Naive thymus-derived CD4-positive, alpha-beta T cell (primary cell): ENCODE measurements around the gene MAD2L1. TPM values are rescaled to one million over a fixed set of nuclear protein-coding genes. Genes with fewer than 3 reads are reported as not detected.
A peak's percentile ranks its signal among the peaks of the same experiment; 100 is the strongest.

ENCODE experiments used
- ATAC-seq: fragments of 150-1000 bp; cut with Tn5 transposase; 2 replicates; pipeline ENCODE4 v1.10.0; 2021; ENCODE audit warnings: mild to moderate bottlenecking, moderate library complexity
- CTCF ChIA-PET: fragments of 350-600 bp; sonication (Branson Sonifier 250); formaldehyde crosslinking; loops from one replicate; lab custom pipeline; 2021; ENCODE audit warnings: antibody characterized with exemption; lab: Charles Lee
- POLR2A ChIA-PET: fragments of 350-600 bp; sonication (Branson Sonifier 250); formaldehyde crosslinking; loops from one replicate; lab custom pipeline; 2021; ENCODE audit warnings: antibody characterized with exemption, inconsistent platforms; lab: Charles Lee
- DNase-seq, 9 donors: peaks; one replicate each; pipeline versions ENCODE4 v3.0.0 to v3.0.0-alpha.2; 2020 to 2022; ENCODE audit warnings: mixed read lengths in 1 of 9
- H3K27ac ChIP-seq: one replicate; pipeline ENCODE4 v1.7.0; 2013; ENCODE audit warnings: mild to moderate bottlenecking, low read depth, low read length, moderate library complexity
- H3K27me3 ChIP-seq, 2 donors: one replicate each; pipeline ENCODE4 v1.7.0; 2013; ENCODE audit warnings: low read length in 2 of 2, mild to moderate bottlenecking in 2 of 2, moderate library complexity in 2 of 2; ENCODE audit not compliant: control insufficient read depth in 2 of 2, insufficient read depth in 2 of 2
- H3K36me3 ChIP-seq, 3 experiments: 1 replicate in 2 of 3; 2 replicates in 1 of 3; pipeline ENCODE4 v1.7.0; 2013; ENCODE audit warnings: low read length in 3 of 3, mild to moderate bottlenecking in 3 of 3, moderate library complexity in 1 of 3; ENCODE audit not compliant: insufficient read depth in 3 of 3, control insufficient read depth in 2 of 3
- H3K4me1 ChIP-seq, 2 donors: one replicate each; pipeline ENCODE4 v1.7.0; 2013; ENCODE audit warnings: low read length in 2 of 2, mild to moderate bottlenecking in 2 of 2, moderate library complexity in 1 of 2; ENCODE audit not compliant: control insufficient read depth in 2 of 2, insufficient read depth in 2 of 2
- H3K4me3 ChIP-seq: 2 replicates; pipeline ENCODE4 v1.7.0; 2013; ENCODE audit warnings: mild to moderate bottlenecking, low read length
- H3K9me3 ChIP-seq, 3 experiments: 1 replicate in 2 of 3; 2 replicates in 1 of 3; pipeline ENCODE4 v1.7.0; 2013; ENCODE audit warnings: low read length in 3 of 3; ENCODE audit not compliant: control insufficient read depth in 2 of 3
- H3K27ac Mint-ChIP-seq, 9 donors: one replicate each; pipeline ENCODE4 v1.8.0; 2020 to 2022; ENCODE audit warnings: mixed read lengths in 9 of 9, mild to moderate bottlenecking in 8 of 9, moderate library complexity in 5 of 9, inconsistent platforms in 2 of 9
- H3K27me3 Mint-ChIP-seq, 5 donors: one replicate each; pipeline ENCODE4 v1.8.0; 2021 to 2022; ENCODE audit warnings: mixed read lengths in 5 of 5, mild to moderate bottlenecking in 1 of 5
- H3K36me3 Mint-ChIP-seq, 5 donors: one replicate each; pipeline ENCODE4 v1.8.0; 2020 to 2022; ENCODE audit warnings: mixed read lengths in 5 of 5, mild to moderate bottlenecking in 3 of 5, inconsistent platforms in 1 of 5
- H3K4me1 Mint-ChIP-seq, 7 donors: one replicate each; pipeline ENCODE4 v1.8.0; 2020 to 2022; ENCODE audit warnings: mixed read lengths in 7 of 7, mild to moderate bottlenecking in 3 of 7, inconsistent platforms in 1 of 7
- H3K4me3 Mint-ChIP-seq, 10 donors: one replicate each; pipeline ENCODE4 v1.8.0; 2020 to 2022; ENCODE audit warnings: mild to moderate bottlenecking in 10 of 10, mixed read lengths in 10 of 10, moderate library complexity in 6 of 10, inconsistent platforms in 2 of 10
- H3K9me3 Mint-ChIP-seq, 11 donors: one replicate each; pipeline ENCODE4 v1.8.0; 2020 to 2022; ENCODE audit warnings: mixed read lengths in 11 of 11, mild to moderate bottlenecking in 4 of 11, inconsistent platforms in 1 of 11, moderate library complexity in 1 of 11
- intact Hi-C, 2 donors: fragments of 100-400 bp; cut with micrococcal nuclease; formaldehyde crosslinking; loops; one replicate each; pipeline ENCODE4 v1.15.1; 2023
- polyA plus RNA-seq, 2 donors: library from polyadenylated mRNA; unstranded; fragments of 300-500 nt; fragmentation: Illumina TruSeq; gene quantifications; one replicate each; pipeline ENCODE4 v1.2.3, GENCODE V29; 2021
- total RNA-seq, 6 experiments: library from RNA in 5 of 6; stranded (reverse) in 5 of 6; gene quantifications; 1 replicate in 5 of 6; 2 replicates in 1 of 6; pipeline ENCODE4 v1.2.3 and lab custom pipeline; 2021 to 2026

MAD2L1 gene
- total and polyA plus RNA-seq, 7 experiments from 2014 or later, result 5.1 to 44.0 (median 7.6) TPM

- no peak for DNase-seq
- Mint-ChIP-seq H3K9me3 (no peaks in the 10 kb centered on the region), H3K36me3 (peaks cover 0 to 3% (median 0%) of the 10 kb centered on the region in 5 donors), H3K27ac (no peak overlapping the region), H3K4me1 (no peaks in the 10 kb centered on the region), H3K4me3 (no peak overlapping the region), H3K27me3 (peaks cover 22 to 36% (median 24%) of the 10 kb centered on the region in 5 donors)
- no peak for ATAC-seq
- Histone ChIP-seq H3K4me3 (no peak overlapping the region), H3K27me3 (peaks cover 0 to 6% of the 10 kb centered on the region in 2 donors), H3K9me3 (no peaks in the 10 kb centered on the region), H3K4me1 (no peaks in the 10 kb centered on the region), H3K27ac (no peak overlapping the region), H3K36me3 (no peaks in the 10 kb centered on the region)
- intact Hi-C loops, result no loop called here
- POLR2A ChIA-PET, result no interaction called here
- CTCF ChIA-PET, result interaction anchor here (0.6 kb wide), 1 partner anchor 11 kb away, joined by 3 read pairs; no protein-coding TSS in a partner anchor
Measured at GRCh38 chr4:120037411-120037810, 29.2 kb downstream of the MAD2L1 start.

- intact Hi-C loops, result no loop called here
- Histone ChIP-seq H3K9me3 (no peaks in the 10 kb centered on the region), H3K36me3 (no peaks in the 10 kb centered on the region), H3K4me1 (no peaks in the 10 kb centered on the region), H3K27me3 (peaks cover 0 to 6% of the 10 kb centered on the region in 2 donors), H3K27ac (no peak overlapping the region), H3K4me3 (no peak overlapping the region)
- DNase-seq (no peak), ATAC-seq (no peak)
- H3K27ac Mint-ChIP-seq, result peak overlapping the region in 1 of 9 donors; percentile 6
- H3K36me3 Mint-ChIP-seq, result peaks cover 0 to 3% (median 0%) of the 10 kb centered on the region in 5 donors
- ChIA-PET POLR2A (no interaction called here), CTCF (interaction anchor here (1.4 kb wide), 1 partner anchor 14 kb away, joined by 3 read pairs; no protein-coding TSS in a partner anchor)
- H3K4me3 Mint-ChIP-seq, result no peak overlapping the region
- no peaks in the 10 kb centered on the region for H3K4me1 Mint-ChIP-seq
- H3K9me3 Mint-ChIP-seq, result no peaks in the 10 kb centered on the region
- peaks cover 24 to 39% (median 31%) of the 10 kb centered on the region in 5 donors for H3K27me3 Mint-ChIP-seq
Measured at GRCh38 chr4:120034913-120035312, 31.7 kb downstream of the MAD2L1 start.

GRCh38 chr4:120026853-120027252 lies 39.8 kb downstream of the MAD2L1 start:
- no peaks in the 10 kb centered on the region for H3K9me3 Mint-ChIP-seq
- Histone ChIP-seq H3K4me1 (no peaks in the 10 kb centered on the region), H3K4me3 (no peak overlapping the region), H3K9me3 (no peaks in the 10 kb centered on the region), H3K27me3 (no peaks in the 10 kb centered on the region), H3K36me3 (no peaks in the 10 kb centered on the region), H3K27ac (no peak overlapping the region)
- H3K27ac Mint-ChIP-seq, result no peak overlapping the region
- peaks cover 6 to 25% (median 14%) of the 10 kb centered on the region in 5 donors for H3K27me3 Mint-ChIP-seq
- ATAC-seq (no peak), DNase-seq (no peak)
- ChIA-PET CTCF (no interaction called here), POLR2A (no interaction called here)
- H3K4me1 Mint-ChIP-seq, result no peaks in the 10 kb centered on the region
- no peaks in the 10 kb centered on the region for H3K36me3 Mint-ChIP-seq
- intact Hi-C loops, result no loop called here
- H3K4me3 Mint-ChIP-seq, result no peak overlapping the region

- Histone ChIP-seq H3K27me3 (no peaks in the 10 kb centered on the region), H3K4me3 (no peak overlapping the region), H3K4me1 (no peaks in the 10 kb centered on the region), H3K36me3 (no peaks in the 10 kb centered on the region), H3K27ac (no peak overlapping the region), H3K9me3 (no peaks in the 10 kb centered on the region)
- intact Hi-C loops, result no loop called here
- peaks cover 0 to 27% (median 16%) of the 10 kb centered on the region in 5 donors for H3K27me3 Mint-ChIP-seq
- no peaks in the 10 kb centered on the region for H3K4me1 Mint-ChIP-seq
- ATAC-seq (no peak), DNase-seq (no peak)
- no peaks in the 10 kb centered on the region for H3K9me3 Mint-ChIP-seq
- no peak overlapping the region for H3K4me3 Mint-ChIP-seq
- CTCF ChIA-PET, result interaction anchor here (0.6 kb wide), 1 partner anchor 511 kb away, joined by 3 read pairs; no protein-coding TSS in a partner anchor
- no peaks in the 10 kb centered on the region for H3K36me3 Mint-ChIP-seq
- POLR2A ChIA-PET, result no interaction called here
- no peak overlapping the region for H3K27ac Mint-ChIP-seq
Measured at GRCh38 chr4:120025516-120025915, 41.1 kb downstream of the MAD2L1 start.

- ChIA-PET POLR2A (no interaction called here), CTCF (no interaction called here)
- Mint-ChIP-seq H3K4me1 (no peaks in the 10 kb centered on the region), H3K9me3 (peaks cover 0 to 6% (median 0%) of the 10 kb centered on the region in 11 donors), H3K27me3 (peaks cover 13 to 30% (median 28%) of the 10 kb centered on the region in 5 donors), H3K4me3 (no peak overlapping the region), H3K36me3 (no peaks in the 10 kb centered on the region), H3K27ac (no peak overlapping the region)
- Histone ChIP-seq H3K27ac (no peak overlapping the region), H3K27me3 (no peaks in the 10 kb centered on the region), H3K36me3 (no peaks in the 10 kb centered on the region), H3K9me3 (no peaks in the 10 kb centered on the region), H3K4me3 (no peak overlapping the region), H3K4me1 (no peaks in the 10 kb centered on the region)
- no peak for ATAC-seq
- DNase-seq, result no peak
- intact Hi-C loops, result no loop called here
Measured at GRCh38 chr4:120018786-120019185, 47.9 kb downstream of the MAD2L1 start.

- ChIA-PET POLR2A (no interaction called here), CTCF (no interaction called here)
- ATAC-seq (no peak), DNase-seq (no peak)
- H3K4me3 Mint-ChIP-seq, result no peak overlapping the region
- Histone ChIP-seq H3K4me3 (no peak overlapping the region), H3K4me1 (no peaks in the 10 kb centered on the region), H3K9me3 (no peaks in the 10 kb centered on the region), H3K36me3 (no peaks in the 10 kb centered on the region), H3K27me3 (no peaks in the 10 kb centered on the region), H3K27ac (no peak overlapping the region)
- H3K27ac Mint-ChIP-seq, result no peak overlapping the region
- H3K4me1 Mint-ChIP-seq, result no peaks in the 10 kb centered on the region
- peaks cover 0 to 6% (median 0%) of the 10 kb centered on the region in 11 donors for H3K9me3 Mint-ChIP-seq
- intact Hi-C loops, result no loop called here
- peaks cover 13 to 35% (median 29%) of the 10 kb centered on the region in 5 donors for H3K27me3 Mint-ChIP-seq
- no peaks in the 10 kb centered on the region for H3K36me3 Mint-ChIP-seq
Measured at GRCh38 chr4:120017939-120018692, 48.5 kb downstream of the MAD2L1 start.

- H3K36me3 ChIP-seq, result no peaks in the 10 kb centered on the region
- DNase-seq (no peak), ATAC-seq (no peak)
- H3K27ac ChIP-seq, result no peak overlapping the region
- H3K4me3 ChIP-seq, result no peak overlapping the region
- Mint-ChIP-seq H3K9me3 (peaks cover 0 to 7% (median 0%) of the 10 kb centered on the region in 11 donors), H3K4me3 (no peak overlapping the region), H3K4me1 (no peaks in the 10 kb centered on the region), H3K27me3 (peaks cover 11 to 46% (median 26%) of the 10 kb centered on the region in 5 donors), H3K36me3 (no peaks in the 10 kb centered on the region), H3K27ac (no peak overlapping the region)
- H3K27me3 ChIP-seq, result no peaks in the 10 kb centered on the region
- H3K9me3 ChIP-seq, result no peaks in the 10 kb centered on the region
- CTCF ChIA-PET, result no interaction called here
- intact Hi-C loops, result no loop called here
- POLR2A ChIA-PET, result no interaction called here
- no peaks in the 10 kb centered on the region for H3K4me1 ChIP-seq
Measured at GRCh38 chr4:120011725-120012124, 54.9 kb downstream of the MAD2L1 start.
